Measurements from ENCODE around the gene SMIM35. TPM values are rescaled to one million over a fixed set of nuclear protein-coding genes. Genes with fewer than 3 reads are reported as not detected.

Gene SMIM35
- not detected in 2 replicates for total RNA-seq (2014; rRNA removed; shearing (Covaris generic))

DNA sequence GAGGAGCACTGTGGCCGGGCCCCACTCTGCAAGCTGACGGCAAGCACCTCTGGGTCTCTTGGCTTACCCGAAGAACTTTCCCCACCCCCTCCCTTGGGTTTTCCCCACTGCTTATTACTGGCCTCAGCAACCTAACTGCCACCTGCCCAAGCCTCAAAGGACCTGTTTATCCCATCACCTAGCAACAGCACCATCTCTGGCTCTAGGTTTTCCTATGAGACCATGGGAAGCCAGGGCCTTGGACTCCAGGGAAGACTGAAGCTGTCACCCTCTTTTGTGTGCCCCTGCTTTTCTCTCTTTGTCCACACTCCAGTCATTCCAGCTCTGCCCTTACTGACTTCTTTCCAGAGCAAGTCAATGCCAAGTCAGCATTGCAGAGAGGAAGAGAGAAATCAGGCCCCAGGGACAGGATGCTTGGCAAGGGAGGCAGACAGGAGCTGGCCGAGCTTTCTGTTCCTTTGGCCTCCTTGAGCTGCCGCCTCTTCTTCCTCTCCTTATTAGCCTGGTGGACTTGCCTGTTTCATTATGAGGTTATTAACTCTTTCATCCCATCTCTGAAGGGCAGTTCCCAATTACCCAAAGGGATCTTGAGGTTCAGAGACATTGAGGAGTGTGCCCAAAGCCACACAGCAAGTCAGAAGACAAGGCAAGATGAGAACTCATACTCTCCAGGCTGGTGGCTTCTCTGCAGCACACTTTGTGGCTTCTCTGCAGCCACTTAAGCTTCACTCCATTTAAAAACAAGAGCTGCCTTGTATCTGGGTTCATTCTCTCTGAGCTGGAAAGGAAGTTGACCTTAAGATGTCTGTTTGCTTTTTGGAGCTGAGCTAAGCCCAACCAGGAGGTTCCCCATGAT lies at the start of gene SMIM35:
SMIM35 (minus strand) TSS at position 51 of the 856 bp plus-strand sequence. CDS start 206 bp downstream, outside the sequence.
- no peak for DNase-seq (ENCODE audit: low spot score)

DNA sequence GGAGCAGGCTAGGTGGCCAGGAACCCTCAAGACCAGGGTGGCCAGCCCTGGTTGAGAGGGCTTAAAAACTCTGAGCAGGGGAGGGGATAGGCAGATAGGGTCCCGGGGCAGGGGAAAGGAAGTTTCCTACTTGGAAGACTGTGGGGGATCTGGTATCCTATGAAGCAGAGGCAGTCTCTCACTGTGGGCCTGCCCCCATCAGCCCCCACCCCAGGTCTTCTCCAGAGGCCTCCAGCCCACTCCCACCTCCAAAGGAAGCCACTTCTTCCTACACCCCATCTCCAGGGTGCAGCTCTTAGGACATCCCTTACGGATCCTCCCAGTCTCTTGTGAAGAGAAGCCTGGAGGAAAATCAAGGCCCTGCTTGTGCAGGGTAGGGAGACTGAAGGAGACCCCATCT lies 49.6 kb upstream of the SMIM35 start:
- DNase-seq (ENCODE audit: low spot score) = no peak

DNA sequence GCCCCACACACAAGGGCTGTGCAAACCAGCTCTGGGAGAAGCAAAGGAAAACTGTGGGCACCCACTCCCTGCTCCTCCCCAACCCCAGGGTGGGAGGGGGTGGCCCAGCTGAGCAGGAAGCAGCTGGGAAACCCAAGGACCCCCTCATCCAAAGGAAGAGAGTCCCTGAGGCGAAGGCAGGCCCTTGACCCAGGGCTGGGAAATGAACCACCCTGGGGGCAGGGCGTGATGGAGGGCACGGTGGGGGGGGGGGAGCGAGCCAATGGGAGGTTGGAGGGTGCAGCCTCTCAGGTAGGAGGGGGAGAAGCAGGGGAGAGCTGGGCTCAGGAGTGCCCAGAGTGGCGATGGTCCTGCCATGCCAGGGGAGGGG lies 49.0 kb upstream of the SMIM35 start:
- DNase-seq (ENCODE audit: low spot score) = no peak

DNA sequence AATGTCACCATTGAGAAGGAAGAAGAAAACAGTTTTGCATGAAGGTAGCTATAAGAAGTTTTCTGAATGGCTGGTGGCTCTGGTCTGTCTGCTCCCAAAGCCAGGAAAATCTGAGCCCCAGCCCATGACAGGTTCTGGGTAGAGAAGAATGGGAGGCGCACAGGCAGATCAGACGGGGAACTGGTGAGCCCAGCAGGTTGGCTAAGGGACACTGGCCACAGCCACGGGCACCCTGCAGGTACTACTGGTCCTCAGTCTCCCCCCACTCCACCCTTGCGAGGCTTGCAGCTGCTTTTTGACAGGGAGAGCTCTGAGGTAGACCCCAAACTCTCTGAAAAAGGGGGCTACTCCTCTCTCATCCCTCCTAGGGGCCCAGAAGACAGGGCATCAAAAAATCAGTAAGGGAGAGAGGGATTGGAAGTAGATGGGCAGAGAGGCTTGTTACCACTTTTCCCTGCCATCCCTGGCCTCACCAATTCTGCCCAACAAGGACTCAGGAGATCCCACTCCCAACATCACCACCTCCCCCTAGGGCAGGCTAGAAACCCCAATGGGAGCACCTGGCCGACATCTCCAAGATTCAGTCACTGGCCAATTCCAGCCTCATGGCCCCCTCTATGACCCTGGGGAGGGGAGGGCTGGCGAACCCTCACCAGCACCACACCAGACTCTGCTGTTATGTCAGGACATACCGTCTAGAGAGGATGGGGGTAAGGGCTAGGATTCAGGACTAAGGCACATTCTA lies 48.5 kb upstream of the SMIM35 start:
- no peak for DNase-seq (ENCODE audit: low spot score)

DNA sequence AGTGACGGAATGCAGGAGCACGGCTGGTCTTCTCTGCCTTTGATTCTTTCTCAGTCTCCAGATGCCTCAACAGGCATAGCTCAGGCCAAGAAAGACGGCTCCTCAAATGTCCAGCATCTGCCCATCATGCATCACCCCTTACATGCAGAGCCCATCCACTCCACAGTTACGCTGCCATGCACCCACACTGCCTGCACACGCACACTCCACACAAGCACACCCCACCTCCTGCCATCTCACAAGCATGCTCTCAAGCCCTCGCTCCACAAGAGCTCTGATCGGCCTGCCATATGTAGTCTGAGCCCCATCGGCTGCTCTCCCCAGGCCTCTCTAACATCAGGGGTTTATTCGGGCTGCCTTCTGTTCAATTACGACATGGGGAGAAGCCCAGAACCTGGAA lies 47.1 kb upstream of the SMIM35 start:
- DNase-seq (ENCODE audit: low spot score) = no peak

DNA sequence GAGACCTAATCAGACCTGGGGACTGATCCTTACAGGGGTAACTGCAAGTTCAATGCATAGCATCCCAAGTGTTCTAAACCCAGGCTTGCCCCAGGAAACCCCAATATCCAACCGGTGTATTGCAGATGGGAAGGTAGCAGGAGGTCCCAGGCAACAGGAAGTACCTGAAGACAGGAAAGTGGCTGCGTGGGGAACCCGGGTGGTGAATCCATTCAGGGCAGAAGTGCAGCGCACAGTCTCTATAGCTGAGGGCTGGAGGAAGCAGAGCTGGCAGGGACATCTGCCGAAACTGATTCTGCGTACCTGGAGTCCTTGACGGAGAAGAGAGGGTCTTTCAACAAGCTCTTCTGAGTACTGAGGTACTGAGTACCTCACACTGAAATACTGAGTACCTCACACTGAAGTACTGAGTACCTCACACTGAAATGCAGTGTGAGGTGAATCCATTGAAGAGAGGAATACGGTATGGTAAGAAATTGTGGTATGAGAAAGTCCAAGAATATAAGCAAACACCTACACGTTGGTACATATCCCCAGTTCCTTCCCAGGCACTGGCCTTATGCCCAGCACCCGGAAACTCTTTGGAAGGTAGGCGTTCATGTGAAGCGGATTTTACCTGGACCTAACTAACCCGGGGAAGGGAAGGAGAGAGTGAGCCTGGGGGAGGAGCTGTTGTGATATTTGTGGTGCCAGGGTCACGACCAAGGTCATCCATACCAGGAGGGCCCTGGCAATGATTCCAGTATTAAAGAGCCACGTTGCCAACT lies 45.8 kb upstream of the SMIM35 start:
- DNase-seq (ENCODE audit: low spot score) = no peak

DNA sequence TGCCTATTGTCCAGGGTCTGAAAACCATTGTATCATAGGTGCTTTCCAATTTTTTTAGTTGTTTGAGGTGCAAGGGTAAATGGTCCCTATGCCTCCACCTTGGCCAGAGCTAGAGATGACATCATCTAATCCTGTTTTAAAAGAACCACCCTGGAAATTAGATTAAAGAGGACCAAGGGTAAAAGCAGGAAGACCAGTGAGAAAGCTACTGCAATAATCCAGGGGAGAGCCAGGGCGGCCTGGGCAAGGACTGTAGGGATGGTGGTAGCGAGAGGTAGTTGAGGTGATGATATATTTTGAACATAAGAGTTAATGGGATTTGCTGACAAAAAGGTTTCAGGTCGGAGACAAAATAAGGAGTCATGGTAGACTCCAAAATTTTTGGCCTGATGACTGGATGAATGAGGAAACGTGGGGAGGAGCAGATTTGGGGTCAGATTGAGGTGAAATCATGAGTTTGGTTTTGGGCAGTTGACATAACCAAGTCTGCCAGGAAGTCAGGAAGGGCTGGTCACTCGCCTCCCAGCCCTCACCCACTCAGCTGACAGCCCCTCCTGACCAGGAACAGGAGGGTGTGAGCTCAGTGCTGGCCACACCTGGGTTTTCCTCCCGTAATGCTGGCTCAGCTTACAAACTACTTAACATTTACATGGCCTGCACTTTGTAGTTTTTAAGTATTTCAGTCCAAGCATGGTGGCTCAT lies 42.9 kb upstream of the SMIM35 start:
- DNase-seq (ENCODE audit: low spot score) = no peak

DNA sequence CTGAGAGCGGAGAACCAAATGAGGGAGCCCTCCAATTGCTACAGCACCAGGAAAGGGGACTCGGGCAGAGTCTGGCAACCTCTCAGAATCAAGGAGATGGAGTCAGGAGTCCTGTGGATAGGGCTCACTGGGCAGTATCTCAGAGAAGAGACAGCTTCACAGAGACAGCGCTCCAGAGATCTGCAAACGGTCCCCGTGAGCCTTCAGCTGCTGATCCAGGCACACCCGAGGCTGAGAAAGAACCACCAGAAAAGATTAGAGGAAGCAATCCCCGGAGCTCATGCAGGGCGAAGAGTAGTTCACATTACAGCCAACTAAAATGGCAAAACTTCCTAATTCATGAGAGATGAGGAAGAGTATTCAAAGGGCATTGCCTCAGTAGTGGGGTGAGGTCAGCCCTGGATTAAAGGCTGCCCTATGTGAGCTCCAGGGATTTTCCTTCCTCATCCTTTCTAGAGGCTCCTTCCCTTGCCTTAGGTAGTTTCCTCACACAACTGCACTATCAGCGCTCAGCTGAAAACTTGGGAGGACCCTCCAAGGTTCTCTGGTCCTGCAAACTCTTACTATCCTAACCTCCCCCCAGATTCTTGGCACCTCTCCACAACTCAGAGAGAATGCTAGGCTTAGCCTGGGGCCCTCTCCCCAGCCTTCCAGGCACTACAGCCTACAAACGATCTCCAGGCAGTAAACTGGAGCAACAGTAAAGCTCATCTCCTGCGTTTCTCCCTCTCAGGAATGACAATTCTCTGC lies 42.1 kb upstream of the SMIM35 start:
- no peak for DNase-seq (ENCODE audit: low spot score)

DNA sequence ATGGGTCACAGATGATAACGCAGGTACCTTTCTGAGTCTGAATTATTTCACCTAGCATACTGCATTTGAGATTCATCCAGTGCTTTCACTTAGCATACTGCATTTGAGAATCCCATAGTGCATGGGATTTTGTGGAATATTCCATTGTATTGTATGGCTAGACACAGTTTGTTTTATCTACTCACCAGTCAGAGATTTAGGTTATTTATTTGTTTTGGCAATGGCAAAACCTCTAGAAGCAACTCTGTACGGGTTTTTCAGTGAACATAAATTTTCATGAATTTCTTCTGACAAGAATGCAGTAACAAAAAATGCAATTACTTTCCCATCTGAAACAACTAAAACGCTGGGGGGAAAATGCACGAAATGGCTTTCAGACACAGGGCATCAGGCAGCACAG lies 41.5 kb upstream of the SMIM35 start:
- DNase-seq (ENCODE audit: low spot score) = no peak

DNA sequence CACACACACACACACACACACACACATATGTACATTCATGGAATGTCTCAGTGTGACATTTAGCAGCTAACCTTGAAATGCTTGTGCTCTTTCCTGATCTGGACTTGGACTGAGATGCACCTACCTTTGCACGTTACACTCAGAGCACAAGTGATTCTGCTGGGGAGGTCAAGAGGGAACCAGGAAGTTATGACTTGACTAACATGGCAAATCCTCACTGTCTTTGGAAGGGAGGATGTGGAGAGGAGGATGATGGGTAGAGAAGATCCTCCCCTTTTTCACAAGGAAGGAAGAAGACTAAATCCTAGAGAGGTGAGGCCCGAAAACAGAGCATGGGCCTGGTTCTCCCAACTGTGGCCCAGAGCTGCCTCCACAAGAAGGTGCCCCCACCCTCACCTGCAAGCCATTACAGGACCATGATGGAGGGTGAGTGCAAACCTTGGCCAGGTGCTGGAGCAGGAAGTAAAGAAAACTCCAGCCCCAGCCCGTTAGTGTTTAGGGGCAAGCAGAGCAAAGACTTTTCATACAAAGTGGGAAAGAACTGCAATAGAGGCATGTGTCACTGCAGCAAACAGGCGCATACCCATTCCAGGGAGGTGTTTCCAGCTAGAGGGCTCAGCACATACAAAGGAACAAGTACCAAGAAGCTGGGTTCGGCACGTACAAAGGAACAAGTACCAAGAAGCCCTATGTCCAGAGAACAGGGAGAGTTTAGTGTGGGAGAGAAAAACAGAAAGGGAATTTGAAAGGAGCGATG lies 39.5 kb upstream of the SMIM35 start:
- no peak for DNase-seq (ENCODE audit: low spot score)

DNA sequence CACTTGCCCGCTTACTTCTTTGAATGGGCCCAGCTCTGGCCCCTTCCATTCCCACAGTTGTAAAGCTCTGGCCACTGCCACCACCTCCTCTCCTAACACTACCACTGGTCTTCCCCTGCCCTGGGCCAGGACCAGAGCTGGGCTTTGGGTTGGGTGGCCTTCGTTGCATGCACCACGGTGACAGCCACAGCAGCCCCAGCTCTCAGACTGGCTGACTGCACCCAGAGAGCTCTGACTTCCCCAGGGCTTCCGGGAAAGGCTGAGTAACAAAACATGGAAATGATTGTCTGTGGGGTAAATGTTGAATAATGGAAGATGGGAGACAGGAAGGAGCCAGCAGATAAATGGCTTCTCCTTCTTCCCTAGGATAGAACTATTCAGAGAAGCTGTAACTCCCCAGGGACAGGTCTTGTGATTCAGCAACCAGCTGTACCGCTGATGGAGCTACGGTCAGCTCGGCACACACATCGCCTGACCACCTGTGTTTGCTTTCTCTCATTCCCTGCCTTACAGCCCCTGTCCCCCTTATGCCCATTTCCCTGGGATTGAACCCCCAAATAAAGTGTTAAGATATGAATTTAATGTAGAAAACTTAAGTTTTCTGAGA lies 38.3 kb upstream of the SMIM35 start:
- DNase-seq (ENCODE audit: low spot score) = no peak

DNA sequence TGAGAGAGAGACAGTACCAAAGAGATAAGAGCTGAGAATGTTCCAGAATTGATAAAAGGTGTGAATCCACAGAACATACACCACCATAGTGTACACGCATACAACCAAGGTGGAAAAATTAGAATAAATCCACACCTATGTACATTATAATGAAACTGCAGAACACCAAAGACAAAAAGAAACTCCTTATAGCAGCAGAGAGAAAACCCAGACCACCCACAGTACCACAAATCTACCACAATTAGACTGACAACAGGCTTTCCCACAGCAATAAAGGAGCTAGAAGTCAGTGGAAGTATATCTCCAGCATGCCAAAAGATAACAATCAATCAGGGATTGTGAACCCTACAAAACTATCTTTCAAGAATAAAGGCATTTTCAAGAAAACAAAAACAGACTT lies 34.0 kb upstream of the SMIM35 start:
- no peak for DNase-seq (ENCODE audit: low spot score)

DNA sequence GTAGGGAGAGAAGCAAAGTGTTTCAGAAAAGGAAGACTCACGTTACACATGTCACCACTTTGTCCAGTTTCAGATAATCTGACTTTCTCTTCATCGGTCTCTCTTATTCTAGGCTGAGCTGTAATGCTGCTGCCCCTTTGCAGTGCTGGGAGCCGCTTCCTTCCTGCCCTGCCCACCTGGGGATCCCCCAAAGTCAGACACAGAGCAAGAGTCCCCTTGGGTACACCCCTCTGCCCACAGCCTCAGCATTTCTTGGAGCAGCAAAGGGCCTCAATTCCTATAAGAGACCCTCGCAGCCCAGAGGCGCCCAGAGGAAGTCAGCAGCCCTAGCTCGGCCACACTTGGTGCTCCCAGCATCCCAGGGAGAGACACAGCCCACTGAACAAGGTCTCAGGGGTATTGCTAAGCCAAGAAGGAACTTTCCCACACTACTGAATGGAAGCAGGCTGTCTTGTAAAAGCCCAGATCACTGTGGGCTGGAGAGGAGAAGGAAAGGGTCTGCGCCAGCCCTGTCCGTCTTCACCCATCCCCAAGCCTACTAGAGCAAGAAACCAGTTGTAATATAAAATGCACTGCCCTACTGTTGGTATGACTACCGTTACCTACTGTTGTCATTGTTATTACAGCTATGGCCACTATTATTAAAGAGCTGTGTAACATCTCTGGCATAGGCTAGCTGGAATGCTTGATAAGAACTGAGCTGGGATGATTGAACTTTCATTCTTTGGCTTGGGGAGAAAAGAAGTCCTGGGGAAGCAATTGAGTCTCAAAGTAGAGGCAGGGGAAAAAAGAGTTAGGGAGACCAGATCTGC lies 31.2 kb upstream of the SMIM35 start:
- DNase-seq (ENCODE audit: low spot score) = no peak

DNA sequence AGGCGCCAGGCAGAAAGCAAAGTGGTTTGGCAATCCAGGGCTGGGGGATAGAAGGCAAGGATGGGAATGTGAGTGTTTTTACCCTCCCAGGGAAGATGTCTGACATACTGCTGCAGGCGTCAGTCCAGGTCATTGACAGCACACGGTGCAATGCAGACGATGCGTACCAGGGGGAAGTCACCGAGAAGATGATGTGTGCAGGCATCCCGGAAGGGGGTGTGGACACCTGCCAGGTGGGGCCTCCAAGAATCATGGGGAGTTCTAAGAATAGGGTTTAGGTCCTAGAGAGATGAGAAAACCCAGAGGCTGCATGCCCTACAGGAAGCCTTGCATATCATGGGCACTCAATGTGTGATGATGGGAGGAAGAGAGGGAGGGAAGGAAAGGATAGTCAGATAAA lies 28.3 kb upstream of the SMIM35 start:
- DNase-seq (ENCODE audit: low spot score) = no peak

DNA sequence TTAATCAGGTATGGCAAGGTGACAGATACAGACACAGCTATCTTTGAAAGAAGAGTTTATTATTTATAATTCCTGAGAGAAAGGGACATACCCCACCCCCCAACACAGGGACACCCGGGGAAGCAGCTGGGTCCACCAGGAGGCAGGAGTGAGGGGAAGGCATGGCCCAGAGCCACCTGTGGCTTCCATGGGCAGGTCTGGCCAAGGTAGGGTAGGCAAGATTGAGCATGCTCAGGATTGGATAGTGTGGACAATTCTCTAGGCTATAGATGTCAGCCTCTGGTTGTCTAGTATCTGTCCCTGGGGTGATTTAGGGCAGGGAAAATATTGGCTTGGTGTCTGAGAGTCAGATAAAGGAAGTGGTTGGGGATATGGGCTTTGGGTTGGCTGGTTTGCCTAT lies 27.5 kb upstream of the SMIM35 start:
- no peak for DNase-seq (ENCODE audit: low spot score)

DNA sequence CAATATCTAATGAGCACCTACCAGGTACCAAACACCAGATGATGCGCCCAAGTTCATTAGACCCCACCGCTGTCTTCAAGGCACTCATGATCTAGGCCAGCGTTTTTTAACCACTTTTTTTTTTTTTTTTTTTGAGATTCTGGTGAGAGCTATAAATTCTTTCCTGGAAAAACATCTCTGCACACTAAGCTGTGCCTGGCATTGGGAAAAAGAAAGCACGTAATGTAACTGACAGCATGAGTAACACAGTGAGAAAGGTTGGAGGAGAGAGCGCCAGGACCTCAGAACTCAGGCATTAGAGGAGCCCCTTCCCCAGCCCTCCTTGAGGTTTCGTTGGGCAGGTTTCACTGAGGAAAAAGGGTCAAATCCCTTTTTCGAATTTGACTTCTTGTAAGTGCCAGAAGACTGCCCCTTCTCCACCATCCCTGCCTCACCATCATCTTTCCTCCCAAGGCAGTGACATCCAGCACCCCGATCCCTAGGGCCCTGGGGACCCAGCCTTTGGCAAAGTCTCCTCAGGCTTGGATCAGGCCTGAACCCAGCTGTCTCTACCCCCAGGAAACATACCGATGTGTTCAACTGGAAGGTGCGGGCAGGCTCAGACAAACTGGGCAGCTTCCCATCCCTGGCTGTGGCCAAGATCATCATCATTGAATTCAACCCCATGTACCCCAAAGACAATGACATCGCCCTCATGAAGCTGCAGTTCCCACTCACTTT lies 26.1 kb upstream of the SMIM35 start:
- DNase-seq (ENCODE audit: low spot score) = no peak

DNA sequence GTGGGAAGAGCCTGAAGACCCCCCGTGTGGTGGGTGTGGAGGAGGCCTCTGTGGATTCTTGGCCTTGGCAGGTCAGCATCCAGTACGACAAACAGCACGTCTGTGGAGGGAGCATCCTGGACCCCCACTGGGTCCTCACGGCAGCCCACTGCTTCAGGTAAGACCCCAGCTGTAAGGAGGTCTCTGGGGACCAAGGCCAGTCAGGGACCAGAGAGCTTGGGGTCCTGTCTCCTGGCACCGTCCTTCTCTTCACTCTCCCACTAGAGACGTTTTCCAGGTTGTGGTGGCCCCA lies 24.9 kb upstream of the SMIM35 start:
- DNase-seq (ENCODE audit: low spot score) = no peak

DNA sequence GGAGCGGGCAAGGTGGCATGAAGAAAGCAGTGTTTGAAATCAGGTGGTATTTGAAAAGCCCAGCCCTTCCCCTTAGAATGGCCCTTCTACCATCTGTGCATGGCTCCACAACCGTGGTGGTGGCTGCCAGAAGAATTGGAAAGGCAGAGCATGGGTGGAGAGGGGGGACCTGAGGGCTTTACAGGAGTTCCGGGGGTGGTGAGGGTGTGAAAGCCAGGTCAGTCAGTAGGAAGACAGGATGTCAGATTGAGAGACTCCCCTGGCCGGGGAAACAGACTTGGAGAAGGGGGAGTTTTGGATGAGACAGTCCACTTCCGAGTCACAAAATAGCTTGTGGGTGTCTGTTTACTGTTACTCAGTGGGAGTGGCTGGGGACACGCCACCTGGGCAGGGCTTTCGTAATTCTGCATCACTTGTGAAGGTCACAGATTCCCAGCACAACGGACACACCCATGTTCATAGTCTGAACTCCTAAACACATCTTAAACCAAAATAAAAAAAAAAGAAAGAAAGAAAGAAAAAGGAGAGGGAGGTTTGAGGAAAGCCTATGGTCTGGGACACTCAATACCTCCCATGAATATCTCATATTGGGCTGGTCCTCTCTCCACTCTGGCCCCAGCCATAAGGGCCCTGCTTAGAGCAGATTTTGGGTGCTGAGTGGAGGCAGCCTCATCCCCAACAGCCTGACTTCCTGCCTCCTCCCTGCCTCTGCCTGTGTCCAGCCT lies 24.4 kb upstream of the SMIM35 start:
- DNase-seq (ENCODE audit: low spot score) = no peak
